Natural killer cell (primary cell): ENCODE data around the gene LELP1. TPM values are rescaled to one million over a fixed set of nuclear protein-coding genes. Genes with fewer than 3 reads are reported as not detected.

Experiments
- ATAC-seq, 3 donors: fragments of 150-1000 bp in 2 of 3; fragments of 200-7000 bp in 1 of 3; cut with Tn5 transposase; 1 replicate in 1 of 3; 2 replicates in 2 of 3; pipeline ENCODE4 v1.10.0; 2021; ENCODE audit warnings: mild to moderate bottlenecking in 2 of 3, moderate library complexity in 2 of 3
- DNase-seq, 2 donors: peaks; one replicate each; pipeline versions ENCODE4 v3.0.0 to v3.0.0-alpha.2; 2013 to 2021; ENCODE audit warnings: mixed read lengths in 1 of 2
- H3K27ac ChIP-seq: one replicate; pipeline ENCODE4 v1.5.1; 2013; ENCODE audit warnings: mild to moderate bottlenecking, low read length
- H3K27me3 ChIP-seq: one replicate; pipeline ENCODE4 v1.6.1; 2013; ENCODE audit warnings: low read length; ENCODE audit not compliant: control insufficient read depth, insufficient read depth
- H3K36me3 ChIP-seq: one replicate; pipeline ENCODE4 v1.6.1; 2013; ENCODE audit warnings: low read length; ENCODE audit not compliant: control insufficient read depth, insufficient read depth
- H3K4me1 ChIP-seq: one replicate; pipeline ENCODE4 v1.6.1; 2013; ENCODE audit warnings: low read length; ENCODE audit not compliant: control insufficient read depth, insufficient read depth
- H3K4me3 ChIP-seq: one replicate; pipeline ENCODE4 v1.5.1; 2013; ENCODE audit warnings: low read length
- H3K9me3 ChIP-seq: one replicate; pipeline ENCODE4 v1.6.1; 2013; ENCODE audit warnings: low read length; ENCODE audit not compliant: control insufficient read depth, insufficient read depth
- H3K27ac Mint-ChIP-seq, 2 donors: one replicate each; pipeline ENCODE4 v1.8.0; 2022; ENCODE audit warnings: mild to moderate bottlenecking in 2 of 2, mixed read lengths in 2 of 2, moderate library complexity in 1 of 2
- H3K27me3 Mint-ChIP-seq, 2 donors: one replicate each; pipeline ENCODE4 v1.8.0; 2022; ENCODE audit warnings: low read depth in 2 of 2, mixed read lengths in 2 of 2
- H3K36me3 Mint-ChIP-seq: one replicate; pipeline ENCODE4 v1.8.0; 2022; ENCODE audit warnings: mixed read lengths
- H3K4me1 Mint-ChIP-seq, 2 donors: one replicate each; pipeline ENCODE4 v1.8.0; 2022; ENCODE audit warnings: mixed read lengths in 2 of 2
- H3K4me3 Mint-ChIP-seq: one replicate; pipeline ENCODE4 v1.8.0; 2022; ENCODE audit warnings: mild to moderate bottlenecking, moderate library complexity, mixed read lengths
- H3K9me3 Mint-ChIP-seq, 2 donors: one replicate each; pipeline ENCODE4 v1.8.0; 2022; ENCODE audit warnings: mixed read lengths in 2 of 2
- WGBS: methylation state at CpG from one replicate; pipeline ENCODE4 v1.1.7; 2013; ENCODE audit warnings: missing lambda C conversion rate; ENCODE audit not compliant: insufficient coverage; 5-methylcytosine and 5-hydroxymethylcytosine counted together
- intact Hi-C: fragments of 100-400 bp; cut with micrococcal nuclease; formaldehyde crosslinking; loops from one replicate; pipeline ENCODE4 v1.14.2; 2022
- total RNA-seq, 4 donors: library from RNA; stranded (reverse); fragments of 120-200 nt in 1 of 4; gene quantifications; one replicate each; pipeline versions ENCODE4 v1.2.3 to v1.2.4, GENCODE V29; 2013 to 2022
- TF ChIP-seq, protein P1 (sequence below): fragments of 200-600 bp; IDR thresholded peaks from one replicate; pipeline ENCODE4 v1.8.0; 2022; ENCODE audit warnings: antibody characterized with exemption

LELP1 gene
- total RNA-seq = not detected
- not detected for total RNA-seq (2013)

DNA sequence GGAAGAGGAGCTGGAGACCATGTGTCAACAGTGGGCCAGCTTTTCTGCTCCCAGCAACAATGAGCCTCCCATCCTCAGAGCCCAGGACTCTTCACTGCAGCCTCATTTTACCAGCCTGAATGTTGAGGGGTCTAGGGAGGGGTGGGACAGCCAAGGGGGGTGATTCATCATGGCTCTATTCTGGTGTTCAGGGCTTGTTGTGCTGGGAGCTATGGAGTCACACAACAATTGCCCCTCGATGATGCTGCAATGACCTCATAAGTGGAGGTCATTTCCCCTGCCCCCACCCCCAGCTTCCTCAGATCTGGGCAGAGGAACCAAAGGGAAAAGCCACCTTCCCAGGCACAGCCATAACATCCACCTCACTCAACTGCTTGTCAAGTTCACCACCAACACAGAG is at the start of gene LELP1:
Gene LELP1 (plus strand): TSS at position 301 of the 400 bp plus-strand sequence. CDS start 1,278 bp downstream, outside the sequence.
- H3K36me3 Mint-ChIP-seq = no peaks in the 10 kb centered on the region
- peaks cover 20 to 42% of the 10 kb centered on the region in 2 donors for H3K27me3 Mint-ChIP-seq
- H3K4me3 ChIP-seq = no peak within 1 kb of the TSS
- DNase-seq = no peak
- H3K4me3 Mint-ChIP-seq = no peak within 1 kb of the TSS
- WGBS = 89% methylated on average over 1 of the region's 1 CpG
- no peaks in the 10 kb centered on the region for H3K36me3 ChIP-seq
- no peak within 1 kb of the TSS for H3K27ac ChIP-seq
- H3K9me3 Mint-ChIP-seq = no peaks in the 10 kb centered on the region
- H3K9me3 ChIP-seq = no peaks in the 10 kb centered on the region
- H3K27me3 ChIP-seq = peaks cover under 1% of the 10 kb centered on the region
- no peak for ATAC-seq
- H3K27ac Mint-ChIP-seq = no peak within 1 kb of the TSS
- no peaks in the 10 kb centered on the region for H3K4me1 Mint-ChIP-seq
- intact Hi-C loops = no loop called here
- TF ChIP-seq, protein P1, sequence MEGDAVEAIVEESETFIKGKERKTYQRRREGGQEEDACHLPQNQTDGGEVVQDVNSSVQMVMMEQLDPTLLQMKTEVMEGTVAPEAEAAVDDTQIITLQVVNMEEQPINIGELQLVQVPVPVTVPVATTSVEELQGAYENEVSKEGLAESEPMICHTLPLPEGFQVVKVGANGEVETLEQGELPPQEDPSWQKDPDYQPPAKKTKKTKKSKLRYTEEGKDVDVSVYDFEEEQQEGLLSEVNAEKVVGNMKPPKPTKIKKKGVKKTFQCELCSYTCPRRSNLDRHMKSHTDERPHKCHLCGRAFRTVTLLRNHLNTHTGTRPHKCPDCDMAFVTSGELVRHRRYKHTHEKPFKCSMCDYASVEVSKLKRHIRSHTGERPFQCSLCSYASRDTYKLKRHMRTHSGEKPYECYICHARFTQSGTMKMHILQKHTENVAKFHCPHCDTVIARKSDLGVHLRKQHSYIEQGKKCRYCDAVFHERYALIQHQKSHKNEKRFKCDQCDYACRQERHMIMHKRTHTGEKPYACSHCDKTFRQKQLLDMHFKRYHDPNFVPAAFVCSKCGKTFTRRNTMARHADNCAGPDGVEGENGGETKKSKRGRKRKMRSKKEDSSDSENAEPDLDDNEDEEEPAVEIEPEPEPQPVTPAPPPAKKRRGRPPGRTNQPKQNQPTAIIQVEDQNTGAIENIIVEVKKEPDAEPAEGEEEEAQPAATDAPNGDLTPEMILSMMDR = no peak
- H3K4me1 ChIP-seq = no peaks in the 10 kb centered on the region

DNA sequence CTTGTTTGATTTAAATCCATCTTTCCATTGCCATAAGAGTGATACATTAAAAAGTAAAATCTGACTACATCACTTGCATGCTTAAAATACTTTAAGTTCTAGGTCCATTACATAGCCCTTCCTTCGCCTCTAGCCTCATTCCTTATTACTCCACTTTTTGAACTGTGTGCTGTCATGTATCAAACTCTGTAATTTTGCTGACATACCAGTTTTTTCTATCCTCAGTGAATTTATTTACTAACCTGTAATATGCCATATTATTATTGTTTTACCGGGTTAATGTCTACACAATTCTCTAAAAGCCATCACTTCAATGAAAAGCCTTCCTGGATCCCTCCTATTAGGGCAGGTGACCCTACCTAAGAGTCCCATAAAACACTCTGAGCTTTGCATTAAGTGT is 47.7 kb upstream of the LELP1 start:
- intact Hi-C loops = no loop called here
- Mint-ChIP-seq H3K4me1 (no peaks in the 10 kb centered on the region), H3K36me3 (no peaks in the 10 kb centered on the region), H3K27ac (no peak overlapping the region), H3K27me3 (peaks cover 19 to 37% of the 10 kb centered on the region in 2 donors), H3K4me3 (no peak overlapping the region), H3K9me3 (peaks cover 5 to 6% of the 10 kb centered on the region in 2 donors)
- DNase-seq (no peak), ATAC-seq (no peak)
- no peak overlapping the region for H3K4me3 ChIP-seq
- TF ChIP-seq, protein P1 = no peak
- no peaks in the 10 kb centered on the region for H3K36me3 ChIP-seq
- peaks cover 12% of the 10 kb centered on the region for H3K9me3 ChIP-seq
- 96% methylated on average over 2 of the region's 2 CpGs for WGBS
- H3K27ac ChIP-seq = no peak overlapping the region
- no peaks in the 10 kb centered on the region for H3K4me1 ChIP-seq
- peaks cover 9% of the 10 kb centered on the region for H3K27me3 ChIP-seq

DNA sequence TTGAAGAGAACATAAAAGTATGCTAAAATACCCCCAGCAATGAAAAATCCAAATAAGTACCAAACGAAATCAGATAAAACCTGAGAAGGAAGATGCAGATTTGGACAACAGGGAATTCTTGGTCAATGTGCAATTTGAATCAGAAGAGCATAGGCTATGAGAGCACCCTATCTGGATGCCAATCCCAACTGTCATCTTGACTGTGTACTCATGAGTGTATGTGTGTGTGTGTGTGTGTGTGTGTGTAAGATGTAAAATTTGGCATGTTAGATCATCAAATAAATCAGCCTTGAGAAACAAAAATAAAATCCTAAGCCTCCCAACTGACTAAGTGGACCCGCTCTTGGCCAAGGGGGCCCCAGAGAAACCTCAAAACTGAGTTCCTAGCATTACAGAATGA is 34.5 kb upstream of the LELP1 start:
- intact Hi-C loops = no loop called here
- TF ChIP-seq, protein P1 = no peak
- Histone ChIP-seq H3K9me3 (no peaks in the 10 kb centered on the region), H3K4me3 (no peak overlapping the region), H3K36me3 (no peaks in the 10 kb centered on the region), H3K4me1 (no peaks in the 10 kb centered on the region), H3K27ac (no peak overlapping the region), H3K27me3 (no peaks in the 10 kb centered on the region)
- H3K27ac Mint-ChIP-seq = no peak overlapping the region
- no peaks in the 10 kb centered on the region for H3K9me3 Mint-ChIP-seq
- 93% methylated on average over 2 of the region's 2 CpGs for WGBS
- DNase-seq (no peak), ATAC-seq (no peak)
- no peaks in the 10 kb centered on the region for H3K4me1 Mint-ChIP-seq
- peaks cover 16 to 51% of the 10 kb centered on the region in 2 donors for H3K27me3 Mint-ChIP-seq
- no peak overlapping the region for H3K4me3 Mint-ChIP-seq
- no peaks in the 10 kb centered on the region for H3K36me3 Mint-ChIP-seq

DNA sequence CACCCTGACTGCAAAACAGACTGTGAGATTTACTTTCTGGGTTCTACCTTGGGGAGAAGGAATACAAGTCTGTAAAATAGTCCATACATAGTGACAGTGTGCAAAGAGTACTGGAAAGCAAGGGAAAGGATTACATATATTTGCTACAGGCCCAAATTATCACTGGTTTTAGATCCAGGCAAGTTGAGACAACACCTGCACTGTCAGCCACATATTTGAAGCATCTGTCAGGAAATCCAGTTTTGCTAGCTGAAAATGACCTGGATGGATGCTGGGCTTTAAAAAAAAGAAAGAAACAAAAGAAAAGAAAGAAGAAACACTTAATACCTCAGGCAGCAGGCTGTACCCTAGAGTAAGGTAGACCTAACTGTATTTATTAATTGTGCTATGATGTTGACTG is 28.6 kb upstream of the LELP1 start:
- Mint-ChIP-seq H3K9me3 (no peaks in the 10 kb centered on the region), H3K4me3 (no peak overlapping the region), H3K4me1 (no peaks in the 10 kb centered on the region), H3K27ac (no peak overlapping the region), H3K27me3 (peaks cover 8 to 31% of the 10 kb centered on the region in 2 donors), H3K36me3 (no peaks in the 10 kb centered on the region)
- Histone ChIP-seq H3K27ac (no peak overlapping the region), H3K4me1 (no peaks in the 10 kb centered on the region), H3K27me3 (no peaks in the 10 kb centered on the region), H3K4me3 (no peak overlapping the region), H3K36me3 (no peaks in the 10 kb centered on the region), H3K9me3 (no peaks in the 10 kb centered on the region)
- intact Hi-C loops = no loop called here
- TF ChIP-seq, protein P1 = no peak
- ATAC-seq = no peak
- no peak for DNase-seq
